ENCODE data around the gene FADS1. TPM values are rescaled to one million over a fixed set of nuclear protein-coding genes. Genes with fewer than 3 reads are reported as not detected.

The FADS1 gene
- total and polyA plus RNA-seq, 3 donors from 2014 or later = 21.1 to 39.8 (median 24.5) TPM

DNA sequence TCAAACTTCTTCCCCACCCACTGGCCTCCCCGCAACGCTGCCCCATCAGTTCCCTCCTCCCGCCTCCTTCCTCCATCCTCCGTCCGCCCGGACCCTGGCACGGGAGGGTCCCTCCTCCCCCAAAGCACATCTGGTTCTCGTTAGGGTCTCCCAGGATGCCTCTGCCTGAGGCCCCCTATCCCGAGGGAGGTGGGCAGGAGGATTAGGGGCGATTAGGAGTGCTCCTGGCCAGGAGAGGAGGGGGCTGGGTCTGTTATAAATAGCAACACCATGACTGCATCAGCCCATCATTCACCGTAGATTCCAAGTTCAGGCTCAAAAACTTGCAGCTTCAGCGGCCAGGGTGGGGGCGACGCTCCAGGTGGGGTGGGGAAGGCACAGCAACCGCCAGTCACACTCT lies 54.0 kb downstream of the FADS1 start:
- WGBS, 2 donors = 75 to 78% methylated on average over 13 to 15 of the region's 15 CpGs
- Histone ChIP-seq H3K4me1 (peaks cover 7% of the 10 kb centered on the region), H3K4me3 (no peak overlapping the region), H3K27ac (no peak overlapping the region), H3K36me3 (ENCODE audit: low read depth, missing control alignments) (no peaks in the 10 kb centered on the region), H3K27me3 (no peaks in the 10 kb centered on the region), H3K9me3 (no peaks in the 10 kb centered on the region)
- no peak for DNase-seq
- TF ChIP-seq, protein P1, sequence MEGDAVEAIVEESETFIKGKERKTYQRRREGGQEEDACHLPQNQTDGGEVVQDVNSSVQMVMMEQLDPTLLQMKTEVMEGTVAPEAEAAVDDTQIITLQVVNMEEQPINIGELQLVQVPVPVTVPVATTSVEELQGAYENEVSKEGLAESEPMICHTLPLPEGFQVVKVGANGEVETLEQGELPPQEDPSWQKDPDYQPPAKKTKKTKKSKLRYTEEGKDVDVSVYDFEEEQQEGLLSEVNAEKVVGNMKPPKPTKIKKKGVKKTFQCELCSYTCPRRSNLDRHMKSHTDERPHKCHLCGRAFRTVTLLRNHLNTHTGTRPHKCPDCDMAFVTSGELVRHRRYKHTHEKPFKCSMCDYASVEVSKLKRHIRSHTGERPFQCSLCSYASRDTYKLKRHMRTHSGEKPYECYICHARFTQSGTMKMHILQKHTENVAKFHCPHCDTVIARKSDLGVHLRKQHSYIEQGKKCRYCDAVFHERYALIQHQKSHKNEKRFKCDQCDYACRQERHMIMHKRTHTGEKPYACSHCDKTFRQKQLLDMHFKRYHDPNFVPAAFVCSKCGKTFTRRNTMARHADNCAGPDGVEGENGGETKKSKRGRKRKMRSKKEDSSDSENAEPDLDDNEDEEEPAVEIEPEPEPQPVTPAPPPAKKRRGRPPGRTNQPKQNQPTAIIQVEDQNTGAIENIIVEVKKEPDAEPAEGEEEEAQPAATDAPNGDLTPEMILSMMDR (IDR thresholded peaks at IDR 0.05) = no peak
- no peak for TF ChIP-seq POLR2A (IDR thresholded peaks at IDR 0.05)
- intact Hi-C loops (cut with DNase I; ENCODE audit: low total_unique reads) = no loop called here

DNA sequence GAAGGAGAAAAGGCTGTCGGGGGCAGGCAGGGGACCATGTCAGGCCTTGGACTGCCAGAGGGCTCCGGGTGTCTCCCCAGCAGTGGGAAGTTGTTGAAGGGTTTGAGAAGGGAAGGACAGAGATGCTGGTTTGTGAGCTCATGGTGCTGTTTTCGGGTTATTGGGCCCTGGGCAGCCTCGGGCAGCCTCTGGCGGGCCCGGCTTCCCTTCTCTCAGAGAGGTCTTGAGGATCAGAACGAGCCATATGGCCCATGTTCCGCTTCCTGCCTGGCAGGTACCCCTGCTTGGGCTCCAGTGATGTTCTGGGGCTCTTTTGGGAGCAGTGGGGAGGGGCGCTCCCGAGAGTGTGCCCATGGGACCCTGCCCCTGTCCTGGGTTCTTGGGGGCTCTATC lies 54.6 kb downstream of the FADS1 start:
- H3K36me3 ChIP-seq (ENCODE audit: low read depth, missing control alignments) = no peaks in the 10 kb centered on the region
- TF ChIP-seq, protein P1 (IDR thresholded peaks at IDR 0.05) = no peak
- TF ChIP-seq POLR2A (IDR thresholded peaks at IDR 0.05) = no peak

DNA sequence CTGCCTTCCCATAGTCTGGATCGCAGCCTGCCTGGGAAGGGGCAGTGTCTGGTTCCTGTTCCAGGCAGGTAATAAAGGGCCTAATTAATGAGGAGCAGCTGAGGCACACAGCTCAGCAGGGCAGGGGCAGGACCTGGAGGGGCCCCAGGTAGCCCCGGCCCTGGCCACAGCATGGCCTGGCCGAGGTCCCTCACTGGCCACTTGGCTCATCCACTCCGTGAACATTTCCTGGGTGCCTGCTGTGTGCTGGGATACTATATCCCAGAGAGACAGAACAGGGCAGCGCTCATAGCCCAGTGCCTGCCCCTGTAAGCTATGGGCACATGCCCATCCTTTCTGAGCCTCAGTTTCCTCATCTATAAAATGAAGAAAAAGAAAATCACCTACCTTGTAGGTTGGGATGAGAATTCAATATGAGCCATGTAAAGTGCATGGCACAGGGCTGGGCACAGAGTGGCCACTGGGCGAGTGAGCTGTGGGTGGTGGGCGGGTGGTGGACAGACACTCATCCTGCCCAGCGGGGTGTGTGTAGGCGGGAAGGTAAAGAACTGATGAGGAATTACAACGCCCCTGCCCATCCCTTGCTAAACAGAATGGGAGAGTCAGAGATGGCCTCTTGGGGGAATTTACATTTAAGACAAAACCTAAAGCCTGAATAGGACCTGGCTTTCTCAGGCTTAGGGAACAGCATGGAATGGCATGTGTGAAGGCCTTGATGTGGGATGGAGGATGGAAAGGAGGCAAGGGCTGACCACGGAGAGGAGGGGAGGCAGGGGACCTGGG lies 55.2 kb downstream of the FADS1 start:
- DNase-seq = no peak
- H3K36me3 ChIP-seq (ENCODE audit: low read depth, missing control alignments) = no peaks in the 10 kb centered on the region
- H3K9me3 ChIP-seq = no peaks in the 10 kb centered on the region
- no peak for TF ChIP-seq POLR2A (IDR thresholded peaks at IDR 0.05)
- H3K27ac ChIP-seq = no peak overlapping the region
- no peak overlapping the region for H3K4me3 ChIP-seq
- no peaks in the 10 kb centered on the region for H3K27me3 ChIP-seq
- WGBS, 2 donors = 84 to 89% methylated on average over 11 of the region's 11 CpGs
- intact Hi-C loops (cut with DNase I; ENCODE audit: low total_unique reads) = no loop called here
- H3K4me1 ChIP-seq = peaks cover 7% of the 10 kb centered on the region

More for the DNA sequence above, 54.6 kb downstream of the FADS1 start:
- Histone ChIP-seq H3K9me3 (no peaks in the 10 kb centered on the region), H3K4me1 (peaks cover 7% of the 10 kb centered on the region), H3K27ac (no peak overlapping the region), H3K4me3 (no peak overlapping the region), H3K27me3 (no peaks in the 10 kb centered on the region)
- WGBS, 2 donors = 83% methylated on average over 10 of the region's 10 CpGs
- intact Hi-C loops (cut with DNase I; ENCODE audit: low total_unique reads) = no loop called here
- no peak for DNase-seq

DNA sequence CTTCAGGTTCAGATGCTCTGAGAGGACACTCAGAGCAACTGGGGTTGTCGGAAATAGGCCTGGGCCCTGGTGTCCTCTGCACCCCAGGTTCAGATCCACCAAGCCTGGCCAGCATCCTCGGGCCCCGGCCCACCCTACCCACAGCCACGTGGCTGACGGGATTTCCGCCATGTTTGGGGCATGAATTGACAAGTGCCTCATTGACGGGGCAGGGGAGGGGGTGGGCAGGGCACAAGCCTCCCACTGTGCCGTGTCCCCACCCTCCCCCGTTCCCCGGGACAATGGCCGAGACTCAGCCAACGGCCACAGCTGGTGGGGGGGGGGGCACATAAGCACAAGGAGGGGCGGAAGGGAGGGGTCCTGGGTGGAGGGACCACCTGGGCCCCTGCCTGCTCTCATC lies 55.9 kb downstream of the FADS1 start:
- no peak overlapping the region for H3K4me3 ChIP-seq
- no peaks in the 10 kb centered on the region for H3K27me3 ChIP-seq
- WGBS, 2 donors = 77% methylated on average over 13 of the region's 13 CpGs; no CpG with 5 or more reads in 1 of the 2 donors
- no peak for DNase-seq
- no peaks in the 10 kb centered on the region for H3K9me3 ChIP-seq
- H3K36me3 ChIP-seq (ENCODE audit: low read depth, missing control alignments) = no peaks in the 10 kb centered on the region
- no peak overlapping the region for H3K27ac ChIP-seq
- intact Hi-C loops (cut with DNase I; ENCODE audit: low total_unique reads) = no loop called here
- H3K4me1 ChIP-seq = peaks cover 7% of the 10 kb centered on the region
- no peak for TF ChIP-seq POLR2A (IDR thresholded peaks at IDR 0.05)
- TF ChIP-seq, protein P1 (IDR thresholded peaks at IDR 0.05) = no peak

DNA sequence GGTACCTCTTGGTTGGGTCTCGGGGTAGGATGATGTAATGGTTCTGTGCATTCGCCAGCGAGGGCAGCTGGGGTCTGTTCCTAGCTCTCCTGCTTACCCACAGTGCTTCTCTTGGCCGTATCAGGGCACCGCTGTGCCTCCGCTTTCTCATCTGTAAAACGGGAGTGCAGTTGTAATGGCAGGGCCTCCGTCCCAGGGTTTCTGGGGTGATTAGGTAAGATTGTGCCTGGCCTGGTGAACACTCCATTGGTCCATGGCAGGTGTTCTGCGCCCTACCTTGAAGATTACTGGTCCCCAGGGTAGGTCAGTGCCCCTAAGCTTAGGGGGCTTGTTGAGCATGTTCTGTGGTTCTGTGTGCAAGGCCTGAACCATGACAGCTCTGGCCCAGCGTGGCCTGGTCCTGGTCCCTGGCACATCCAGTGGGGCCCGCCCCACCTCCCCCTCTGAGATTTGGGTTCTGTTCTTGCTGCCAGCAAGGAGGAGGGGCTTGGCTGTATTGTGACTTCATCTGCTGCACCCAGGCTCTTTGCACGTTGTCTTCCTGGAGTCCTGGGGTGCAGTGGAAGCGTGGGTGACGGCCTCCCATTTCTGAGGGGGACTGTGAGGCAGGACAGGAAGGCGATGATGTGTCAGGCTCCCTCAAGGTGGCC lies 59.5 kb downstream of the FADS1 start:
- no peak for TF ChIP-seq POLR2A (IDR thresholded peaks at IDR 0.05)
- TF ChIP-seq, protein P1 (IDR thresholded peaks at IDR 0.05) = no peak
- 85 to 88% methylated on average over 13 to 15 of the region's 15 CpGs for WGBS, 2 donors
- Histone ChIP-seq H3K9me3 (no peaks in the 10 kb centered on the region), H3K36me3 (ENCODE audit: low read depth, missing control alignments) (no peaks in the 10 kb centered on the region), H3K27me3 (no peaks in the 10 kb centered on the region), H3K4me3 (no peak overlapping the region), H3K4me1 (no peaks in the 10 kb centered on the region), H3K27ac (no peak overlapping the region)
- intact Hi-C loops (cut with DNase I; ENCODE audit: low total_unique reads) = no loop called here
- no peak for DNase-seq

Measured in testis (tissue), 3 donors.